ENCODE measurements around the gene CST11. TPM values are rescaled to one million over a fixed set of nuclear protein-coding genes. Genes with fewer than 3 reads are reported as not detected.

The CST11 gene, protein sequence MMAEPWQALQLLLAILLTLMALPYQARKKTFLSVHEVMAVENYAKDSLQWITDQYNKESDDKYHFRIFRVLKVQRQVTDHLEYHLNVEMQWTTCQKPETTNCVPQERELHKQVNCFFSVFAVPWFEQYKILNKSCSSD
- not detected in 2 replicates for total RNA-seq (ENCODE audit: low replicate concordance)
- long read RNA-seq = 0 reads

DNA sequence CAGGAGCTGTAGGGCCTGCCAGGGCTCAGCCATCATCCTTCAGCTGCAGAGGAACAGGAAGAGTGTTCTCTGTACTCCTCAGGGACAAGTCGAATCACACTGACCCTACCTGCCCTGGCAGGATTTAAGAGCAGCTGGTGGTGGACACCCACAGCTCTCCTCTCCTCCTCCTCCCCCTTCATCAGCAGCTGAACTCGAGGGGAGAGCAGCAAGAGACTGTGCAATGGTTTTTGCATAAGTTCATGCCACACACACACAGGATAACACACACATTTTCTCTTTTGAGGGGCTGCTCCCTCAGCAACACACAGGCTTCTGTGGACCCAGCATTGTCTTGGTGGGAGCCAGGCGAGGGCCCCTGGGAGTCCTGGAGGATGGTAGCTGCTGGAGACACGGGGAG lies at the start of gene CST11:
CST11 (minus strand) TSS at position 101 of the 400 bp plus-strand sequence; CDS start at position 36, 65 bp downstream.
- TF ChIP-seq, protein P1, sequence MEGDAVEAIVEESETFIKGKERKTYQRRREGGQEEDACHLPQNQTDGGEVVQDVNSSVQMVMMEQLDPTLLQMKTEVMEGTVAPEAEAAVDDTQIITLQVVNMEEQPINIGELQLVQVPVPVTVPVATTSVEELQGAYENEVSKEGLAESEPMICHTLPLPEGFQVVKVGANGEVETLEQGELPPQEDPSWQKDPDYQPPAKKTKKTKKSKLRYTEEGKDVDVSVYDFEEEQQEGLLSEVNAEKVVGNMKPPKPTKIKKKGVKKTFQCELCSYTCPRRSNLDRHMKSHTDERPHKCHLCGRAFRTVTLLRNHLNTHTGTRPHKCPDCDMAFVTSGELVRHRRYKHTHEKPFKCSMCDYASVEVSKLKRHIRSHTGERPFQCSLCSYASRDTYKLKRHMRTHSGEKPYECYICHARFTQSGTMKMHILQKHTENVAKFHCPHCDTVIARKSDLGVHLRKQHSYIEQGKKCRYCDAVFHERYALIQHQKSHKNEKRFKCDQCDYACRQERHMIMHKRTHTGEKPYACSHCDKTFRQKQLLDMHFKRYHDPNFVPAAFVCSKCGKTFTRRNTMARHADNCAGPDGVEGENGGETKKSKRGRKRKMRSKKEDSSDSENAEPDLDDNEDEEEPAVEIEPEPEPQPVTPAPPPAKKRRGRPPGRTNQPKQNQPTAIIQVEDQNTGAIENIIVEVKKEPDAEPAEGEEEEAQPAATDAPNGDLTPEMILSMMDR (conservative IDR thresholded peaks at IDR 0.05) = no peak
- DNase-seq (ENCODE audit: extremely low spot score, unreplicated experiment) = no peak
- Mint-ChIP-seq H3K9me3 (no peaks in the 10 kb centered on the region), H3K27me3 (no peaks in the 10 kb centered on the region), H3K4me3 (no peak within 1 kb of the TSS), H3K27ac (no peak within 1 kb of the TSS), H3K36me3 (no peaks in the 10 kb centered on the region), H3K4me1 (ENCODE audit: unreplicated experiment) (no peaks in the 10 kb centered on the region)

DNA sequence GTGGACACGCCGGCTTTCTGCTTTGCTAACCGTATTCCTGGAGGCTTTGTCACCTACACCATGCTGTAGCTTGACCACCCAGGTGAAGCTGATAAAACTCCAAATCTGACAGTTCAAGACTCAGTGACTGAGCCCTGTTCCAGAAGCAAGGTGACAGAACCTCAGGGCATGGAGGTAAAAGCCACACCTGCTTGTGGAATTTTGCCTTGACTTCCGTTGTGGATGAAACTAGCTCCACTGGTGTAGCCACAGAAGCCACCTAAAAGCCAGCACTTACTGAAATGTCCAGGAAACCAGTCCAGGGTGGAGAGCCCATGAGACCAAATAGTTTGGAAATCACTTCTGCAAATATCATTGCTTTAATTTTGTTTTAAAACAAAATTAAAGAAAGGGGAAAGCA lies 49.2 kb upstream of the CST11 start:
- Mint-ChIP-seq H3K27me3 (peaks cover 7% of the 10 kb centered on the region), H3K4me3 (peak overlapping the region; percentile 5)

DNA sequence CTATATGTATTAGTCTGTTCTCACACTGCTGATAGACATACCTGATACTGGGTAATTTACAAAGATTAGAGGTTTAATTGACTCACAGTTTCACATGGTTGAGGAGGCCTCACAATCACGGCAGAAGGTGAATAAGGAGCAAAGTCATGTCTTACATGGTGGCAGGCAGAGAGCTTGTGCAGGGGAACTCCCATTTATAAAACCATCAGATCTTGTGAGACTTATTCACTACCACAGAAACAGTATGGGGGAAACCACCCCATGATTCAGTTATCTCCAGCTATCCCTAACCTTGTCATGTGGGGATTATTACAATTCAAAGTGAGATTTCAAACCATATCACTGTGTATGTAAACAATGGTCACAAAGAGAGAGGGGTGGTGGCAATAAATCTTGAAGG lies 44.9 kb upstream of the CST11 start:
- no peaks in the 10 kb centered on the region for H3K27me3 Mint-ChIP-seq
- TF ChIP-seq, protein P1 (conservative IDR thresholded peaks at IDR 0.05) = no peak
- DNase-seq (ENCODE audit: extremely low spot score, unreplicated experiment) = no peak
- no peak overlapping the region for H3K27ac Mint-ChIP-seq
- no peaks in the 10 kb centered on the region for H3K36me3 Mint-ChIP-seq
- peaks cover 4% of the 10 kb centered on the region for H3K4me1 Mint-ChIP-seq (ENCODE audit: unreplicated experiment)
- H3K4me3 Mint-ChIP-seq = no peak overlapping the region
- no peaks in the 10 kb centered on the region for H3K9me3 Mint-ChIP-seq

More for the DNA sequence above, 49.2 kb upstream of the CST11 start:
- H3K27ac Mint-ChIP-seq = peak overlapping the region; percentile 73
- TF ChIP-seq, protein P1 (conservative IDR thresholded peaks at IDR 0.05) = no peak
- H3K36me3 Mint-ChIP-seq = no peaks in the 10 kb centered on the region
- H3K4me1 Mint-ChIP-seq (ENCODE audit: unreplicated experiment) = peaks cover 8% of the 10 kb centered on the region
- no peak for DNase-seq (ENCODE audit: extremely low spot score, unreplicated experiment)
- peaks cover 4% of the 10 kb centered on the region for H3K9me3 Mint-ChIP-seq

DNA sequence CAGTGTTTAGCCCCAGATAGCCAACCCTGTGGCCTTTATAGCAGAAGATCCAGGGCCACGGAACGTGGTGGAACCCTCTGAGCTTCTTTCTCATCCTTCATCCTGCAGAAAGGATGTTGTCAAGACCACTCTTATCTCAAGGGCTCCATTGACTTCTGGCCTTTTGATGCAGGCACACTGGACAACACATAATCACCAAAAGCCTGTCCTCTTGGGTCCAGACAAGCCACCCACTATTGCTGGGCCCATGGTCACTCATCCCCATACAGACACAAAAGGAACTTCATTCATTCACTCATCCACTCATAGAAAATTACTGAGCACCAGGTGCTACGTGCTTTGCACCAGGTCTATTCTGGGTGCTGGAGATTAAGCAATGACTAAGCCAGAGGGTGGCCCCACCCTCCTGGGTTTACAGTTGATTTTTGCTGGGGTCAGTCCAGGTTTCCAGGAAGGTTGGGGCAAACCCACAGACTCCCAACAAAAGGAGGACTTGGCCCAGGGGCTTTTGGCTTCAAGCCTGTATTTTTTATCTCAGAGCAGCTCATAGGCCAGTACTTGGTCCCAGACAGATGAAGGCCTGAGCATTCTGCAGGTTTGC lies 40.6 kb upstream of the CST11 start:
- Mint-ChIP-seq H3K27ac (no peak overlapping the region), H3K36me3 (no peaks in the 10 kb centered on the region), H3K27me3 (no peaks in the 10 kb centered on the region), H3K9me3 (no peaks in the 10 kb centered on the region), H3K4me1 (ENCODE audit: unreplicated experiment) (no peaks in the 10 kb centered on the region), H3K4me3 (no peak overlapping the region)
- TF ChIP-seq, protein P1 (conservative IDR thresholded peaks at IDR 0.05) = no peak
- no peak for DNase-seq (ENCODE audit: extremely low spot score, unreplicated experiment)

DNA sequence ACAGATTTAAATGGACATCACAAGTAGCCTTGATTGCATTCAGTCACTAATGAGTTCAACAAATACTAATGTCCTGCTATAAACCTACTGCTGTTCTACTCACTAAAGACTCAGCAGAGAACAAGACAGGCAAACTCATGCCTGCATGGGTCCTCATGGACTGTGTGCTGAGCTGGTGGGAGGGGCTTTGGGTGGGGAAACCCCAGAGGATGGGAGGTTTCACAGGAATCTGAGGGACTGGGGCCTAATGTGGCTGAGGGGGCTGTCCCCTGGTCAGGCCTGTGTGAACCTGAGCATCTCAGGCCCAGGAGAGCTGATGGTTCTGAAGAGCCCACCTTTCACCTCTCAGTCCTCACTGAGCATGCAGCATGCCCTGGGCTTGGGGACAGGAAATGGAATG lies 39.6 kb upstream of the CST11 start:
- Mint-ChIP-seq H3K36me3 (no peaks in the 10 kb centered on the region), H3K9me3 (no peaks in the 10 kb centered on the region), H3K27me3 (no peaks in the 10 kb centered on the region), H3K4me3 (no peak overlapping the region), H3K4me1 (ENCODE audit: unreplicated experiment) (no peaks in the 10 kb centered on the region), H3K27ac (no peak overlapping the region)
- no peak for DNase-seq (ENCODE audit: extremely low spot score, unreplicated experiment)
- TF ChIP-seq, protein P1 (conservative IDR thresholded peaks at IDR 0.05) = no peak

Measured in type B pancreatic cell (in vitro differentiated cells).